AG04449 (cell line): ENCODE results near the gene ROCK2.

Experiments used
- CTCF ChIA-PET: fragments of 350-600 bp; formaldehyde crosslinking; extraction: SDS; loops from one replicate; lab custom pipeline; 2021; ENCODE audit warnings: antibody characterized with exemption; lab: Yijun Ruan, JAX
- POLR2A ChIA-PET: fragments of 400-600, 350-600 bp; formaldehyde crosslinking; extraction: SDS; loops from one replicate; lab custom pipeline; 2020; ENCODE audit warnings: antibody characterized with exemption, inconsistent platforms; lab: Yijun Ruan, JAX
- DNase-seq: peaks from one replicate; pipeline ENCODE4 v3.0.0-alpha.2; 2010; ENCODE audit warnings: low read depth, low spot score
- H3K4me3 ChIP-seq: 2 replicates; pipeline ENCODE4 v1.5.1; 2011; ENCODE audit warnings: low read depth, mild to moderate bottlenecking, control low read depth, low read length
- CTCF ChIP-seq: IDR thresholded peaks from one replicate; pipeline ENCODE4 v1.5.1; 2011; ENCODE audit warnings: mild to moderate bottlenecking, moderate library complexity, low read length, control low read depth, inconsistent platforms; ENCODE audit not compliant: insufficient read depth; ENCODE audit errors: missing control alignments

Gene ROCK2

GRCh38 chr2:11278219-11278618 lies 66.2 kb downstream of the ROCK2 start:
- ChIA-PET POLR2A (no interaction called here), CTCF (no interaction called here)
- no peak for TF ChIP-seq CTCF
- no peak for DNase-seq
- H3K4me3 ChIP-seq = no peak overlapping the region

- no peak for TF ChIP-seq CTCF
- ChIA-PET CTCF (no interaction called here), POLR2A (no interaction called here)
- DNase-seq = no peak
- H3K4me3 ChIP-seq = no peak overlapping the region
These were observed 68.5 kb downstream of the ROCK2 start for GRCh38 chr2:11275910-11276309.

- ChIA-PET CTCF (no interaction called here), POLR2A (no interaction called here)
- no peak overlapping the region for H3K4me3 ChIP-seq
- no peak for TF ChIP-seq CTCF
- peak; percentile 73 for DNase-seq
These were observed 73.5 kb downstream of the ROCK2 start for GRCh38 chr2:11270891-11271290.

- no peak for TF ChIP-seq CTCF
- CTCF ChIA-PET = interaction anchor here (0.6 to 1.5 kb wide), 3 partner anchors 13 to 179 kb away, joined by 3 to 4 read pairs (median 3); no protein-coding TSS in a partner anchor
- no peak overlapping the region for H3K4me3 ChIP-seq
- no peak for DNase-seq
- POLR2A ChIA-PET = no interaction called here
These were observed 76.5 kb downstream of the ROCK2 start for GRCh38 chr2:11267931-11268330.

GRCh38 chr2:11264818-11265217 lies 79.6 kb downstream of the ROCK2 start:
- CTCF ChIA-PET = no interaction called here
- TF ChIP-seq CTCF = no peak
- POLR2A ChIA-PET = no interaction called here

GRCh38 chr2:11264007-11264406 lies 80.4 kb downstream of the ROCK2 start:
- no peak for TF ChIP-seq CTCF
- CTCF ChIA-PET = no interaction called here
- no peak overlapping the region for H3K4me3 ChIP-seq
- DNase-seq = no peak
- POLR2A ChIA-PET = no interaction called here

More at GRCh38 chr2:11264818-11265217, 79.6 kb downstream of the ROCK2 start:
- no peak overlapping the region for H3K4me3 ChIP-seq
- DNase-seq = no peak
